ENCODE data around the gene ANKS1A. TPM values are rescaled to one million over a fixed set of nuclear protein-coding genes. Genes with fewer than 3 reads are reported as not detected.

The ANKS1A gene
- total RNA-seq, 1 experiment from 2014 or later = 35.0 TPM

GRCh38 chr6:34872332-34872731 lies 16.7 kb upstream of the ANKS1A start:
- Mint-ChIP-seq H3K9me3 (no peaks in the 10 kb centered on the region), H3K36me3 (peaks cover 42% of the 10 kb centered on the region), H3K27ac (no peak overlapping the region), H3K4me3 (no peak overlapping the region), H3K4me1 (peaks cover 17% of the 10 kb centered on the region), H3K27me3 (ENCODE audit: low read depth) (no peaks in the 10 kb centered on the region)
- DNase-seq (ENCODE audit: low spot score) = no peak
- TF ChIP-seq NR2C2 (CRISPR knock-in tag; IDR thresholded peaks at IDR 0.05) (no peak), MAX (CRISPR knock-in tag; IDR thresholded peaks at IDR 0.05) (no peak), USF1 (CRISPR knock-in tag; IDR thresholded peaks at IDR 0.05) (no peak), STAT6 (CRISPR knock-in tag; conservative IDR thresholded peaks at IDR 0.05; ENCODE audit: low read depth) (no peak), NFYB (CRISPR knock-in tag; conservative IDR thresholded peaks at IDR 0.05; ENCODE audit: low read depth) (no peak), HMGXB4 (CRISPR knock-in tag; IDR thresholded peaks at IDR 0.05) (no peak), FOXJ3 (CRISPR knock-in tag; IDR thresholded peaks at IDR 0.05; ENCODE audit: borderline replicate concordance) (no peak), ATF6 (CRISPR knock-in tag; IDR thresholded peaks at IDR 0.05) (no peak), ELF4 (CRISPR knock-in tag; IDR thresholded peaks at IDR 0.05; ENCODE audit: low read depth) (no peak), ZNF232 (CRISPR knock-in tag; IDR thresholded peaks at IDR 0.05) (no peak), E2F5 (CRISPR knock-in tag; IDR thresholded peaks at IDR 0.05) (no peak), PRDM15 (CRISPR knock-in tag; IDR thresholded peaks at IDR 0.05) (no peak), ZNF416 (CRISPR knock-in tag; IDR thresholded peaks at IDR 0.05) (no peak), NFATC4 (CRISPR knock-in tag; IDR thresholded peaks at IDR 0.05) (no peak), AR (CRISPR knock-in tag; IDR thresholded peaks at IDR 0.05) (no peak), ETV6 (CRISPR knock-in tag; IDR thresholded peaks at IDR 0.05) (no peak), ZNF263 (CRISPR knock-in tag; IDR thresholded peaks at IDR 0.05; ENCODE audit: low read depth) (no peak)
- no peak; the same call in 1 of the 2 replicates for ATAC-seq
- ChIA-PET POLR2A (interaction anchor here (1.7 kb wide), 1 partner anchor 16 kb away, joined by 6 read pairs; the partner anchor contains the start of genes ANKS1A and TAF11), CTCF (interaction anchor here (1.1 to 2.0 kb wide), 3 partner anchors 14 to 268 kb away, joined by 3 to 5 read pairs (median 4); no protein-coding TSS in a partner anchor)

All from WTC11 (cell line).